ENCODE results near the gene LRP1-AS.

DNA sequence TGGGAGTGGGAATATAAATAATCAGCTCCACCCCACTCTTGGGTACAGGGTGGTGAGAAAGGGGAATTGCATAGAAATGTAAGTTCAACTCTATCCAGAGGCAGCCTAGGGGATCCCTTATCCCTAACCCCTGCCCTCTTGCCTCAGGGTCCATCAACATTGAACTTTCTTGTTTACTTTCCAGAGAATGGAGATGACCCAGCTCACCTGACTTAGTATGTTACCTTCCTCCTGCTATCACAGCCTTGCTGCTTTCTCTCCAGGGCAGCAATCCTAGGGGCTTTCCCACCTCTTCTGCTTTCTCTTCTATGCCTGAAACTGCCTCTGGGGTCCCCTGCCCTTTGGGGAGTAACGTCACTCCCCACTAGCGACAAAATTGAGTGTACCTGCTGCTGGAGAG, 16.5 kb downstream of the LRP1-AS start:
- TF ChIP-seq EZH2 (IDR thresholded peaks at IDR 0.05; ENCODE audit: low read length) = no peak
- TF ChIP-seq, protein P1, sequence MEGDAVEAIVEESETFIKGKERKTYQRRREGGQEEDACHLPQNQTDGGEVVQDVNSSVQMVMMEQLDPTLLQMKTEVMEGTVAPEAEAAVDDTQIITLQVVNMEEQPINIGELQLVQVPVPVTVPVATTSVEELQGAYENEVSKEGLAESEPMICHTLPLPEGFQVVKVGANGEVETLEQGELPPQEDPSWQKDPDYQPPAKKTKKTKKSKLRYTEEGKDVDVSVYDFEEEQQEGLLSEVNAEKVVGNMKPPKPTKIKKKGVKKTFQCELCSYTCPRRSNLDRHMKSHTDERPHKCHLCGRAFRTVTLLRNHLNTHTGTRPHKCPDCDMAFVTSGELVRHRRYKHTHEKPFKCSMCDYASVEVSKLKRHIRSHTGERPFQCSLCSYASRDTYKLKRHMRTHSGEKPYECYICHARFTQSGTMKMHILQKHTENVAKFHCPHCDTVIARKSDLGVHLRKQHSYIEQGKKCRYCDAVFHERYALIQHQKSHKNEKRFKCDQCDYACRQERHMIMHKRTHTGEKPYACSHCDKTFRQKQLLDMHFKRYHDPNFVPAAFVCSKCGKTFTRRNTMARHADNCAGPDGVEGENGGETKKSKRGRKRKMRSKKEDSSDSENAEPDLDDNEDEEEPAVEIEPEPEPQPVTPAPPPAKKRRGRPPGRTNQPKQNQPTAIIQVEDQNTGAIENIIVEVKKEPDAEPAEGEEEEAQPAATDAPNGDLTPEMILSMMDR (optimal IDR thresholded peaks at IDR 0.05 in 1 of 3, IDR thresholded peaks at IDR 0.05 in 1 of 3, conservative IDR thresholded peaks at IDR 0.05 in 1 of 3; ENCODE audit: extremely low read depth in 1 of 3, insufficient read depth in 2 of 3, low read length in 3 of 3) = no peak

All from keratinocyte (primary cell).